ENCODE measurements around the gene LAT.

Gene LAT

DNA sequence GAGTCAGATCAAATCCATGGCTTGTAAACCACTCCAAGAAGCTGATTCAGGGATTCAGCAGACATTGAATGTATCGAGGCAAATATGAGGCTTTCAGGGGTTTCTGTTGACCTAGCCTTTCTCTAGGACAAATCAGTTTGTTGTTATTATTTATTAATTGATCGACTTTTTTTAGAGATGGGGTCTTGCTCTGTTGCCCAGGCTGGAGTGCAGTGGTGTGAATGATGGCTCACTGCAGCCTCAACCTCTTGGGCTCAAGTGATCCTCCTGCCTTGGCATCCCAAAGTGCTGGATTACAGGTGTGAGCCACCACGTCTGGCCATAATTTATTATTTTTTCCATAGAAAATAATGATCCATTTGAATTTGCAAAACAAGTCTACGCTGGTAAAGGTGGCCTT is 27.0 kb downstream of the LAT start:
- Histone ChIP-seq H3K4me3 (ENCODE audit: low read depth in 1 of 2, low read length in 2 of 2) (no peak overlapping the region), H3K27me3 (ENCODE audit: control insufficient read depth in 1 of 2, insufficient read depth in 2 of 2, low read length in 2 of 2) (no peaks in the 10 kb centered on the region), H3K9ac (ENCODE audit: low read length) (no peak overlapping the region), H3K27ac (ENCODE audit: low read depth, low read length) (no peak overlapping the region), H3K9me3 (ENCODE audit: low read length) (no peaks in the 10 kb centered on the region), H3K36me3 (ENCODE audit: insufficient read depth, low read length) (no peaks in the 10 kb centered on the region), H3K4me1 (ENCODE audit: insufficient read depth, low read length) (no peaks in the 10 kb centered on the region)

DNA sequence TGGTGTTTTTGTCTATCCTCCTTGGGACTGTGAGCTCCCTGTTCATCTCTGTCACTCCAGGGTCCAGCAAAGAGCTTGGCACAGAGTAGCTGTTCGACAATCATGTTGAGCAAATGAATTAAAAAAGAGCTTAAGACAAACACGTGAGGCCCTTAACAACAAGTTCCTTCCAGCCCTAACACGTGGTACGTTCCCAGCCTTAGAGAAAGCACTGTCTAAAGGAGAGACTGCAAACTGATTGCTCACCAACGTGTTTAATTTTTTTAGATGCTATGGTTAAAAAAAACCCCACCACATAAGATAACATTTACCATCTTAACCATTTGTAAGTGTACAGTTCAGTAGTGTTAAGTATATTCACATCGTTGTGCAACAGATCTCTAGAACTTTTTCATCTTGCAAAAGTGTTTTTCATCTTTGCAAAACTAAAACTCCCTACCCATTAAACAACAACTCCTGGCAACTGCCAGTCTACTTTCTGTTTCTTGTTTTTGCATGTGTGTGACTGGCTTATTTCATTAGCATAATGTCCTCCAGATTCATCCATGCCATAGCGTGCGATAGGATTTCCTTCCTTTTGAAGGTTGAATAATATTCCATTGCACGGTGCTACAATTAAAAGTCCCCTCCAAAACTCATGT is 28.2 kb downstream of the LAT start:
- Histone ChIP-seq H3K27ac (ENCODE audit: low read depth, low read length) (no peak overlapping the region), H3K4me1 (ENCODE audit: insufficient read depth, low read length) (no peaks in the 10 kb centered on the region), H3K36me3 (ENCODE audit: insufficient read depth, low read length) (no peaks in the 10 kb centered on the region), H3K4me3 (ENCODE audit: low read depth in 1 of 2, low read length in 2 of 2) (no peak overlapping the region), H3K9me3 (ENCODE audit: low read length) (no peaks in the 10 kb centered on the region), H3K27me3 (ENCODE audit: control insufficient read depth in 1 of 2, insufficient read depth in 2 of 2, low read length in 2 of 2) (no peaks in the 10 kb centered on the region), H3K9ac (ENCODE audit: low read length) (no peak overlapping the region)

DNA sequence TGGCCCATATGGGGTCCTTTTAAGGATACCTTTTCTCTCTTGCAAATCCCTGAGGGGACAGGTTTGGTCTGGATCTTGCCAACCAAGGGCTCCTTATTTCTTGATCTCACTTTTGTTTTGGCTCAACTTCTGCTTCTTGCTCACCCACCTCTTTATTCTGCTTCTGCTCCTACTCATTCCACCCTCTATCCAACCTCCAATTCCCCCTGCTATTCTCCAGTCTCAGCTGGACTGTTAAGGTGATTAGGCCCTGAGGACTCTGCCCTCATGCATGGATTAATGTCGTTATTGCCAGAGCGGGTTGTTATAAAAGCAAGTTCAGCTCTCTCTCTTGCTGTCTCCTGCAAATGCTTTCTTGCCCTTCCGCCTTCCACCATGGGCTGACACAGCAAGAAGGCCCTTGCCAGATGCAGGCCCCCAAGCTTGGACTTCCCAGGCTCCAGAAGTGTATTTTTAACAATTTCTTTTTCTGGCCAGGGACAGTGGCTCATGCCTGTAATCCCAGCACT is 29.8 kb downstream of the LAT start:
- Histone ChIP-seq H3K4me3 (ENCODE audit: low read depth in 1 of 2, low read length in 2 of 2) (no peak overlapping the region), H3K9me3 (ENCODE audit: low read length) (no peaks in the 10 kb centered on the region), H3K9ac (ENCODE audit: low read length) (no peak overlapping the region), H3K27ac (ENCODE audit: low read depth, low read length) (no peak overlapping the region), H3K36me3 (ENCODE audit: insufficient read depth, low read length) (no peaks in the 10 kb centered on the region), H3K27me3 (ENCODE audit: control insufficient read depth in 1 of 2, insufficient read depth in 2 of 2, low read length in 2 of 2) (no peaks in the 10 kb centered on the region), H3K4me1 (ENCODE audit: insufficient read depth, low read length) (no peaks in the 10 kb centered on the region)

DNA sequence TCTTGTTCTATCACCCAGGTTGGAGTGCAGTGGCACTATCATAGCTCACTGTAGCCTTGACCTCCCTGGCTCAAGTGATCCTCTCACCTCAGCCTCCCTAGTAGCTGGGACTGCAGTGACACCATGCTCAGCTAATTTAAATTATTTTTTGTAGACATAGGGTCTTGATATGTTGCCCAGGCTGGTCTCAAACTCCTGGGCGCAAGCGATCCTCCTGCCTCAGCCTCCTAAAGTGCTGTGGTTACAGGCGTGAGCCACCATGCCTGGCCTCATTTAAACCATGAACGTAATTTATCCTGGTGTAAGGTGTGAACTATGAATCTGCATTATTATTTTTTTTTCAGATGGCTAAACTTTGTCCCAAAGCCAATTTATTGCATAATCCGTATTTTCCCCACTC is 37.3 kb downstream of the LAT start:
- H3K4me3 ChIP-seq (ENCODE audit: low read depth in 1 of 2, low read length in 2 of 2) = no peak overlapping the region
- no peaks in the 10 kb centered on the region for H3K27me3 ChIP-seq (ENCODE audit: control insufficient read depth in 1 of 2, insufficient read depth in 2 of 2, low read length in 2 of 2)
- H3K27ac ChIP-seq (ENCODE audit: low read depth, low read length) = no peak overlapping the region
- no peak overlapping the region for H3K9ac ChIP-seq (ENCODE audit: low read length)
- no peaks in the 10 kb centered on the region for H3K4me1 ChIP-seq (ENCODE audit: insufficient read depth, low read length)
- no peaks in the 10 kb centered on the region for H3K9me3 ChIP-seq (ENCODE audit: low read length)
- H3K36me3 ChIP-seq (ENCODE audit: insufficient read depth, low read length) = no peaks in the 10 kb centered on the region

DNA sequence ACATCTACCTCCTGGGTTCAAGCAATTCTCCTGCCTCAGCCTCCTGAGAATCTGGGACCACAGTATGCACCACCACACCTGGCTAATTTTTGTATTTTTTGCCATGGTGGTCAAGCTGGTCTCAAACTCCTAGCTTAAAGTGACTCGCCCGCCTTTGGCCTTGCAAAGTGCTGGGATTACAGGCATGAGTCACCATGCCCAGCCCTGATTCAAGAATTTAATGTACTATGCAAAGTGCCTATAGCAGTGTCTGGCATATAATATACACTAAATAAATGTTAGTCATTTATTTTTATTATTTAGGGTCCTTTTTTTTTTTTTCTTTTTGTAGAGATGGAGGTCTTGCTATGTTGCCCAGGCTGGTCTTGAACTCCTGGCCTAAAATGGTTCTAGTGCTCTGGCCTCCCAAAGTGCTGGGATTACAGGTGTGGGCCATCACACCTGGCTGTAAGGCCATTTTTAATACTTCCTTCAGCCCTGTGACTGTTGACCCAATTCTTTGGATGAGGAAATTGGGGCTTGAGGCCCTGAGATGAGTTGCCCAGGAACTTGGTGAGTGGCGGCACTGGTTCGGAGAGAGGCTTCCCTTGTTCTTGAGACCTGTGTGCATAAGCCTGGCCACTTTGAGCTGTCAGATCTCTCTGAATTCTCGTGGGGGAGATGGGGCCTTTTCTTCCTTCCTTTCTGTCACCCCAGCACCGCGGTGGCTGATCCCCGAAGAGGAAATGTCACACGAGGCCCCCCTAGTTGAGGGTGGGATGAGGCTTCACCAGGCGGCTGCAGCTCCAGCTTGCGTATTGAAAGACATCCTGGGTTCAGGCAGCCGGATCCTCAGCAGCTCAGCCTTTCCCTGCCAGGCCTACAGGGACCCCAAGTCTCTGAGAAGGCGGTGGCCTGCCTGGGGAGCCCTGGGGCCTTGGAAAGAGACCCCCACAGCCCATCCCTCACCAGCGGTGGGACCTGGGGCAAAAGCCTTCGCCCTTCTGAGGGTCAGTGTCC is 38.7 kb downstream of the LAT start:
- H3K36me3 ChIP-seq (ENCODE audit: insufficient read depth, low read length) = no peaks in the 10 kb centered on the region
- no peak overlapping the region for H3K4me3 ChIP-seq (ENCODE audit: low read depth in 1 of 2, low read length in 2 of 2)
- H3K27me3 ChIP-seq (ENCODE audit: control insufficient read depth in 1 of 2, insufficient read depth in 2 of 2, low read length in 2 of 2) = no peaks in the 10 kb centered on the region
- H3K4me1 ChIP-seq (ENCODE audit: insufficient read depth, low read length) = no peaks in the 10 kb centered on the region
- H3K9me3 ChIP-seq (ENCODE audit: low read length) = no peaks in the 10 kb centered on the region
- no peak overlapping the region for H3K9ac ChIP-seq (ENCODE audit: low read length)
- H3K27ac ChIP-seq (ENCODE audit: low read depth, low read length) = no peak overlapping the region

DNA sequence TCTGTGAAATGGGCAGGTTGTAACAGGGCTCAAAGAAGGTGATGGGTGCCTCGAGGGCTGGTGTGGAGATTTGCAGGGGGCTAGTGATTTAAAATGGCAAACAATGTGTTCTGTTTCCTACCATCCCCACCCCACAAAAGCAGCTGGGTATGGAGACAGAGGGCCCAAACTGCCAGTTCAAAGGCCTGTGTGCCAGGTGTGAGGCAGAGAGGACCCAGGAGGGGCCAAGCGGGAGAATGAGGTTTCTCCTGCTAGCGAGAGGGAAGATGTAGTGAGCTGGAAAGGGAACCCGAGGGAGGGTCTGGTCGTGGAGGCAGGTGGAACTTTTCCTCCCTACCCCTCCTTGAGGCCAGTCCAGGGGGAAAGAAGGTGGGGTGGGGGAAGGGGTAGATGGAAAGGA is 39.4 kb downstream of the LAT start:
- no peaks in the 10 kb centered on the region for H3K4me1 ChIP-seq (ENCODE audit: insufficient read depth, low read length)
- no peak overlapping the region for H3K4me3 ChIP-seq (ENCODE audit: low read depth in 1 of 2, low read length in 2 of 2)
- H3K27me3 ChIP-seq (ENCODE audit: control insufficient read depth in 1 of 2, insufficient read depth in 2 of 2, low read length in 2 of 2) = no peaks in the 10 kb centered on the region
- no peak overlapping the region for H3K27ac ChIP-seq (ENCODE audit: low read depth, low read length)
- no peak overlapping the region for H3K9ac ChIP-seq (ENCODE audit: low read length)
- no peaks in the 10 kb centered on the region for H3K9me3 ChIP-seq (ENCODE audit: low read length)
- no peaks in the 10 kb centered on the region for H3K36me3 ChIP-seq (ENCODE audit: insufficient read depth, low read length)

DNA sequence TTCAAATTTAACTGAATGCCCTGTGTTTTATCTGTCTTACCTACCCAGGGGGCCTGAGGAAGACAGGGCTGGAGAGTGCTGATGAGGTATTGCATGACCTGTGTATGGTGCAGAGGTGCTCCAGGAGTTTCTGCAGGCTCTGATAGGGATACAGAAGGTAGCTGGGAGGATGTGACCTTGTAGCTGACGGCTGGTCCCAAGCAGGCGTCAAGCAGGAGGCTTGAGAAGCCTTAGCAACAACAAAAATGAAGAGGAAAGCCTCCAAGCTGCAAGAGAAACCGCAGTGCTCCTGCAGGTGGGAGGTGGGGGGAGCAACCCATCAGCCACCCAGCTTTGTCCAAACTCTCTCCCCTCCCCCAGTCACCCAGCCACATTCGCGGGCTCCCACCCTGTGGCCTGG is 40.4 kb downstream of the LAT start:
- no peaks in the 10 kb centered on the region for H3K36me3 ChIP-seq (ENCODE audit: insufficient read depth, low read length)
- H3K4me1 ChIP-seq (ENCODE audit: insufficient read depth, low read length) = no peaks in the 10 kb centered on the region
- H3K9me3 ChIP-seq (ENCODE audit: low read length) = no peaks in the 10 kb centered on the region
- H3K27me3 ChIP-seq (ENCODE audit: control insufficient read depth in 1 of 2, insufficient read depth in 2 of 2, low read length in 2 of 2) = no peaks in the 10 kb centered on the region
- H3K4me3 ChIP-seq (ENCODE audit: low read depth in 1 of 2, low read length in 2 of 2) = no peak overlapping the region
- H3K27ac ChIP-seq (ENCODE audit: low read depth, low read length) = no peak overlapping the region
- no peak overlapping the region for H3K9ac ChIP-seq (ENCODE audit: low read length)

DNA sequence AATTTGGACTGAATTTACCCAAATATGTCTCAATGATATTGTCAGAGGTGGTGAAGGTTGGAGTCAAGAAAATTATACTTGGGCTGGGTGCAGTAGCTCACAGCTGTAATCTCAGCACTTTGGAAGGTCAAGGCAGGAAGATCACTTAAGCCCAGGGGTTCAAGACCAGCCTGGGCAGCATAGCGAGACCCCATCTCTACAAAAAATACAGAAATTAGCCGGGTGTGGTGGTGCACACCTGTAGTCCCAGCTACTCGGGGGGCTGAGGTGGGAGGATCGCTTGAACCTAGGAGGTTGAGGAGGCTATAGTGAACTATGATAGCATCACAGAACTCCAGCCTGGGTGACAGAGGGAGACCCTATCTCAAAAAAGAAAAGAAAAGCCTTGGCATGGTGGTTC is 40.9 kb downstream of the LAT start:
- no peaks in the 10 kb centered on the region for H3K4me1 ChIP-seq (ENCODE audit: insufficient read depth, low read length)

DNA sequence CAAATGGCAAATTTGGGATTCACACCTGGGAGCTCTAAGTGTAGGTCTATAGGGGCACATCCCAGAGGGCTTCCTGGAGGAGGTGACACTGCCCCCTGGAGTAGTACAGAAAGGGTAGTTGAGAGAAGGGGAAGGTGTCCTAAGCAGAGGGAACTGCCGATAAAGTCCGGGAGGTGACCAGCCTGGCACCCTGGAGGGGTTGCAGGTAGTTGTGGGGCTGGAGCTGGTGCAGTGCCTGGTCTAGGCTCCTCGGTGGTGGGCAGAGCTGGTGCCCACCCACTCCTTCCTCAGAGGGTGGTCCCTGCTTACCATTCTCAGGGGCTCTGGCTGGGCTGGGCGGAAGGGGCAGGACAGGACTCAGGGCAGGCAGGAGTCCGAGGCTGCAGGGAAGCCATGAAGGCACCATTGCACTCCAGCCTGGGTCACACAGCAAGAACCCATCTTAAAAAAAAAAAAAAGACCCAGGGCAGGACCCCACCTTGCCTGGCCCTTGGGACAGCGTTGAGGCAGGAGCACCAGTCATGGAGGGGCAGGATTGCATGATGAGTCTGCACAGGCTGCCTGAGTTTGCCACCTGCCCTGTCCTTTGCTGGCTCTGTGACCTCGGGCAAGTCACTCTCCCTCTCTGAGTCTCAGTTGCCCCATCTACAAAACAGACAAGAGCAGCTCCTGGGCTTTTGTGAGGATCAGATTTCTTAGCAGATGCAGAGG is 43.8 kb downstream of the LAT start:
- Histone ChIP-seq H3K9ac (ENCODE audit: low read length) (no peak overlapping the region), H3K4me3 (ENCODE audit: low read depth in 1 of 2, low read length in 2 of 2) (no peak overlapping the region), H3K4me1 (ENCODE audit: insufficient read depth, low read length) (no peaks in the 10 kb centered on the region), H3K9me3 (ENCODE audit: low read length) (no peaks in the 10 kb centered on the region), H3K27ac (ENCODE audit: low read depth, low read length) (no peak overlapping the region), H3K36me3 (ENCODE audit: insufficient read depth, low read length) (no peaks in the 10 kb centered on the region), H3K27me3 (ENCODE audit: control insufficient read depth in 1 of 2, insufficient read depth in 2 of 2, low read length in 2 of 2) (no peaks in the 10 kb centered on the region)

More for the DNA sequence above, 40.9 kb downstream of the LAT start:
- Histone ChIP-seq H3K4me3 (ENCODE audit: low read depth in 1 of 2, low read length in 2 of 2) (no peak overlapping the region), H3K36me3 (ENCODE audit: insufficient read depth, low read length) (no peaks in the 10 kb centered on the region), H3K9me3 (ENCODE audit: low read length) (no peaks in the 10 kb centered on the region), H3K27ac (ENCODE audit: low read depth, low read length) (no peak overlapping the region), H3K27me3 (ENCODE audit: control insufficient read depth in 1 of 2, insufficient read depth in 2 of 2, low read length in 2 of 2) (no peaks in the 10 kb centered on the region), H3K9ac (ENCODE audit: low read length) (no peak overlapping the region)

DNA sequence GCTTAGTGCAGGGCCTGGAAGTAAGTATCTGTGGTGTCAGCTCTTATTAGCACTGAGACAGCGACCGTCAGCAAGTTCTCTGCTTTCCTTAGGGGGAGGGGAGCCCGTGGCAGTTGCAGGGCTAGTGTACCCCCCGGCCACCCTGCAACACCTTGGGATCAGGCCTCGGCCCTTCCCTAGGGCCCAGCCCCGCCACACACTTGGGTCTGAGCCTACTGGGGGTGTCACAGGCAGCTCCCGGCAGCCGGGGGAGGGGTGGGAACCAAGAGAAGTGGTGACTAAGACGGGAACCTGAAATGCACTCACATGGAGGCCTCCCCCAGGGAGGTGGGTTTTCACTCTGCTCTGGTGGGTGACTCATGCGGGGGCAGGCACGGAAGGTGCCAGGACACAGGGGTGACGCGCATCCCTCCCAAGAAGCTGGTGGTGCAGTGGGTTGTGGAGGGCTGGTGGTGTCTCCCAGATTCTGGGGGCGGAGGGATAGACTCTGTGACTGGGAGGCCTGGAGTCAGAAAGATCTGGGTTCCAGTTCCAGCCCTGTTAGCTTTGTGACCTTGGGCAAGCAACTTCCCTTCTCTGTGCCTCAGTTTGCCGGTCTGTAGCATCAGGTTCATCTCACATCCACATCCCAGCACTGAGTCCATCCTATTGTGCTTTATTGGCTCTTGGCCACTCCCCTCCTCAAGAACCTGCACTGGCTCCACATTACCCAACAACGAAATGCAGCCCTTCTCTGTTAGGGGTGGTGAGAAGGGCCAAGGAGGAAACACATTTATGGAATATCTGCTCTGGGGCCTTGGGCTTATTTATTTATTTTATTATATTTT is 44.5 kb downstream of the LAT start:
- H3K4me3 ChIP-seq (ENCODE audit: low read depth in 1 of 2, low read length in 2 of 2) = no peak overlapping the region
- no peaks in the 10 kb centered on the region for H3K36me3 ChIP-seq (ENCODE audit: insufficient read depth, low read length)
- H3K4me1 ChIP-seq (ENCODE audit: insufficient read depth, low read length) = no peaks in the 10 kb centered on the region
- no peak overlapping the region for H3K27ac ChIP-seq (ENCODE audit: low read depth, low read length)
- H3K9me3 ChIP-seq (ENCODE audit: low read length) = no peaks in the 10 kb centered on the region
- H3K9ac ChIP-seq (ENCODE audit: low read length) = no peak overlapping the region
- no peaks in the 10 kb centered on the region for H3K27me3 ChIP-seq (ENCODE audit: control insufficient read depth in 1 of 2, insufficient read depth in 2 of 2, low read length in 2 of 2)

Measured in muscle layer of colon (tissue), 2 donors.